Measurements from ENCODE around the gene PDCD5.
"Not testable (repeated sequence)": the region's sequence is repeated elsewhere in the genome, so short reads cannot be mapped to it uniquely, and the experiment has no call there.

The PDCD5 gene, protein sequence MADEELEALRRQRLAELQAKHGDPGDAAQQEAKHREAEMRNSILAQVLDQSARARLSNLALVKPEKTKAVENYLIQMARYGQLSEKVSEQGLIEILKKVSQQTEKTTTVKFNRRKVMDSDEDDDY

GRCh38 chr19:32580901-32581704 is at the start of gene PDCD5:
Gene PDCD5, plus strand, starts transcription at chr19:32581190. Its CDS starts 72 bp downstream, at chr19:32581262.
- peak; percentile 94 to 98 for DNase-seq

DNA sequence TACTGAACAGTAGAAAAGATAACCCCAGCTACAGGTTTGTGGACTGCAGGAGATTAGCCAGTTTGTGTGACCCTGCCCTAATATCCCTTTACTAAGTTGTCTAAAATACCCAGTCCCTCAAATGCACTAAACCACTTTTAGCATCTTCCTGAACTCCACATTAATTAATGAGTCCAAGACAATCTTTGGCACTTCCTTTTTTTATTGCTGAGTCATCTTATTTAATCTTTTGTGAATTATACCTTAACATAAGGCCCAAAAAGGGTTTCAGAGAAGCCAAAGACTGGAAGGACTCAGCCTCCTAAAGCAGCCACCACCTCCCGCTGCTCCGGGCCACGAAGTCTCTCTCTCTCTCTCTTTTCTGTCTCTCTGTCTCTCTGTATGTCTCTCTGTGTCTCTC is 48.8 kb upstream of the PDCD5 start:
- DNase-seq = no peak

GRCh38 chr19:32537580-32537979 is 43.4 kb upstream of the PDCD5 start:
- no peak for DNase-seq

DNA sequence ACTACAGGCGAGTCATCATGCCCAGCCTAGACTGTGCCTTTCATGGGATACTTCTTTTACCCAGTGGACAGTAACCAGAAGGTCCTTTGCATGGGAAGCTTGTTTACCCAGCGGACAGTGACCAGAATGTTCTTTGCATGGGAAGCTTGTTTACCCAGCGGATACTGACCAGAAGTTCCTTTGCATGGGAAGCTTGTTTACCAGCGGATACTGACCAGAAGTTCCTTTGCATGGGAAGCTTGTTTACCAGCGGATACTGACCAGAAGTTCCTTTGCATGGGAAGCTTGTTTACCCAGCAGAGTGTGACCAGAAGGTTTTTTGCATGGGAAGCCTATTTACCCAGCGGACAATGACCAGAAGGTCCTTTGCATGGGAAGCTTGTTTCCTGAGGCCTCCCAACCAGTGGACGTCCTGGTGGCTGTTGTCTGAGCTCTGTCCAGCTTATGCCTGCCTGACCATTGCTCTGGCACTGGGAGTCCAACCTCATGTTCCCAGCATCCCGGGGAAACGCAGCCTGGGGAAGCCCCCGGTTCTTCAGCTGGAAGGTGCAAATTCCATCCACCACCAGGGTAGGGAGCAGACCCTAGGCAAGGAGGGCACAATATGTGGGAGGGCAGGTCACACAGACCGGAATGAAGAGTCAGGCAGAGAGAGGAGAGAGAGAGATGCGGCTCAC is 41.6 kb upstream of the PDCD5 start:
- no peak for DNase-seq

- no peak for DNase-seq
These were observed 40.4 kb upstream of the PDCD5 start for GRCh38 chr19:32540621-32541020.

DNA sequence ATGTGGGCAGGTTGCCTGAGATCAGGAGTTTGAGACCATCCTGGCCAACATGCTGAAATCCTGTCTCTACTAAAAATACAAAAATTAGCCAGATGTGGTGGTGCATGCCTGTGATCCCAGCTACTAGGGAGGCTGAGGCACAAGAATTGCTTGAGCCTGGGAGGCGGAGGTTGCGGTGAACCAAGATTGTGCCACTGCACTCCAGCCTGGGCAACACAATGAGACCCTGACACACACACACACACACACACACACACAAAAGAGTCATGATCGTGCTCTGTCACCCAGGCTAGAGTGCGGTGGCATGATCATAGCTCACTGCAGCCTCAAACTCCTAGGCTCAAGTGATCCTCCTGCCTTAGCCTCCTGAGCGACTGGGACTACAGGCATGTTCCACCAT is 39.6 kb upstream of the PDCD5 start:
- not testable (repeated sequence) for DNase-seq

DNA sequence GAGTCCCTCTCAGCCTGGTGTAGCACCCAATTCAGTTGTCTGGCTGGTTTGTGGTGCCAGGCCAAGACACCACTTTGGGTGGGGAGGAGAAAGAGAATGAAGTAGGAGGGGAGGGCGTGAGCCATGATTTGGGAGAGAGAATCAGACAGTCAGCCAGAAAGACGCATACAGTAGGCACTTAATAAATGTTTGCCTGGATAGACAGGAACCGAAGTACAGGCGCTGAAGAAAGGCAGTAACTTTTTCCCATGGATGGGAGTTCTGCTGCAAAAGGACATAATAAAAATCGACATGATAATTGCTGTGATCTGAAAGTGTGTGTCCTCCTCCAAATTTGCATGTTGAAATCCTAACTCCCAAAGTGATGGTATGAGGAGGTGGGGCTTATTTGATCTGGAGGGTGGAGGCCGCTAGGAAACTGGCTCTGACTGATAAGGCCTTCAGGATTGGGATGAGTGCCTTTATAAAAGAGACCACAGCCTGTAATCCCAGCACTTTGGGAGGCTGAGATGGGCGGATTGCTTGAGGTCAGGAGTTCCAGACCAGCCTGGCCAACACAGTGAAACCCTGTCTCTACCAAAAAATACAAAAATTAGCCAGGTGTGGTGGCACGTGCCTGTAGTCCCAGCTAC is 38.4 kb upstream of the PDCD5 start:
- no peak for DNase-seq

- no peak for DNase-seq
These were observed 37.7 kb upstream of the PDCD5 start for GRCh38 chr19:32543115-32543900.

GRCh38 chr19:32544917-32545316 is 36.1 kb upstream of the PDCD5 start:
- DNase-seq = no peak

DNA sequence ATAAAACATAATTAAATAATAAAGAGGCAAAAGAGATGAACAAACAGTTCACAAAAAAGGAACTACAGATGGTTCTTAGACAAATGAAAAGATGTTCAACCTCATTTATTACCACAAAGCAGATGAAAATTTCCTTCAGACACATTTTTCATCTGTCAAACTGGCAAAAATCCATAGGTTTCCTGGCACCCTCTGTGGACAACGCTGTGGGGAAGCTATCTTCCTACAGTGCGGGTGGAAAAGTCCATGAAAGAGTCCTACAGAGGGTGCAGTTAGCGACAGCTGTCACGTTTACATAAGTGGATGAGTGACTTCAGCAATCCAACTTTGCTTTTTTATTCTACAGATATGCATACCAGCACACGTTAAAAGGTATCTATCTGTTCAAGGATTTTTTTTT is 30.3 kb upstream of the PDCD5 start:
- no peak for DNase-seq

DNA sequence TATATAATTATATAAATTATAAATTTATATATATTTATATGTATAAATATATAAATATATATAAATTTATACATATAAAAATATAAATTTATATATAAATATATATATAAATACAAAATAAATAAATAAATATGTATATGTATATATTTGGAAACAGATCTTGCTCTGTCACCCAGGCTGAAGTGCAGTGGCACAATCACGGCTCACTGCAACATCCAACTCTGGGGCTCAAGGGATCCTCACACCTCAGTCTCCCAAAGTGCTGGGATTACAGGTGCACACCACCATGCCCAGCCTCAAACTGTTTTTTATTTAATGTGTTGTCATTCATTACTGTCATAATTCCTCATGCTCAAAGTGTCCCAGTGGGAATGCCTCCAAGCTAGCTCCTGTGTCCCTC is 25.2 kb upstream of the PDCD5 start:
- no peak for DNase-seq

GRCh38 chr19:32558607-32559228 is 22.3 kb upstream of the PDCD5 start:
- no peak for DNase-seq

DNA sequence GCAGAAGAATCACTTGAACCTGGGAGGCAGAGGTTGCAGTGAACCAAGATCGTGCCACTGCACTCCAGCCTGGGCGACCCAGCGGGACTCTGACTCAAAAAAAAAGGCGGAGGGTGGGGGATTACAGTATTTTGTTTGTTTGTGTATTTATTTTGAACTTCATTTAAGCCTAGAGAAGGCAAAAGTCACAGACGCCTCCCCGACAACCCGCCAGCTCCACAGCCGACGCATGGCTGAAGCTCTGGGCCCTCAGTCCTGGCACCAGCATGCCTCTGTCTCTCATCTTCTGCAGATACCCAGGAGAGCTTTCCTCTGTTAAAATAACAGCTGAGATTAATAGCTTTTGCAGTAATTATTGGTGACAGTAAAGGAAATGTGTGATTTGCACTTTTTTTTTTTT is 17.2 kb upstream of the PDCD5 start:
- no peak for DNase-seq

DNA sequence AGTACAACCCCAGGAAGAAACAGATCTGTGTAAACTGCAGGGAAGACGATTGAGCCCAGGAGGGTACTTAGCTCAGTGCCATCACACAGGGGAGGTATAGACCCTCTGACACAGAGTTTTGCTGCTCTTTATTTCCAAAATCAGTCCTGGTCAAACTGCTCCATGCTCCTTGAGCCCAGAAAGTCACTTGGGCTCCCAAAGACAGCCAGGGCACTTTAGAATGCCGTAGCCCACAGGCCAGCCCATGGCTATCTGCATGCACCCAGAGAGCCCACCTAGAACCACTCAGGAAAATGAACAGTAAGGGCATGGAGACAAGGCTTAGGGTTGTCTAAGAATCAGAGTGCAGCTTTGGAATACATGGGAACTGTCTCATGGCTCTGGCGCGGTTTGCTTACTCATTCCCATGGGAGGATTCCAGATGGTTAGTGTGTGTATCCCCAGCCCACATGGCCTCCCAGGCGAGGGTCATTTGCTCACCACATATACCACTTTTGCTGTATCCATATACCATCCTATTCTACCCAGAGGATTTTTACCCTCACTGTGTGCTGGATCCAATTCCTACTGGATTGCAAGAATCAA is 14.7 kb upstream of the PDCD5 start:
- peak in 1 of 2 experiments; percentile 4 for DNase-seq

DNA sequence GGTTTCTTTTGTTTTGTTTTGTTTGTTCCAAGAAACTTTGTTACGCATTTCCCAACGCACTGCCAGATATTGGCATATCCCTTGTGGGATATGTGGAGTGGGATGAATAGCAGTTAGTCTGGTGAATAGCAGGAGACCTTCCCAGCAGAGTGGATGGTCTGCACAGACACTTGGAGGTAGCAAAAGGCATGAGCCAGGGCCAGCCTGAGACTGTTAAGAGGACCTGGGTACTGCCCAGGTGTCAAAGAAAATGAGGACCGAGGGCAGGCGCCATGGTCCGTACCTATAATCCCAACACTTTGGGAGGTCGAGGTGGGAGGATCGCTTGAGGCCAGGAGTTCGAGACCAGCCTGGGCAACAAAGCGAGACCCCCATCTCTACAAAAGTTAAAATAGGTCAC is 13.5 kb upstream of the PDCD5 start:
- DNase-seq = no peak

DNA sequence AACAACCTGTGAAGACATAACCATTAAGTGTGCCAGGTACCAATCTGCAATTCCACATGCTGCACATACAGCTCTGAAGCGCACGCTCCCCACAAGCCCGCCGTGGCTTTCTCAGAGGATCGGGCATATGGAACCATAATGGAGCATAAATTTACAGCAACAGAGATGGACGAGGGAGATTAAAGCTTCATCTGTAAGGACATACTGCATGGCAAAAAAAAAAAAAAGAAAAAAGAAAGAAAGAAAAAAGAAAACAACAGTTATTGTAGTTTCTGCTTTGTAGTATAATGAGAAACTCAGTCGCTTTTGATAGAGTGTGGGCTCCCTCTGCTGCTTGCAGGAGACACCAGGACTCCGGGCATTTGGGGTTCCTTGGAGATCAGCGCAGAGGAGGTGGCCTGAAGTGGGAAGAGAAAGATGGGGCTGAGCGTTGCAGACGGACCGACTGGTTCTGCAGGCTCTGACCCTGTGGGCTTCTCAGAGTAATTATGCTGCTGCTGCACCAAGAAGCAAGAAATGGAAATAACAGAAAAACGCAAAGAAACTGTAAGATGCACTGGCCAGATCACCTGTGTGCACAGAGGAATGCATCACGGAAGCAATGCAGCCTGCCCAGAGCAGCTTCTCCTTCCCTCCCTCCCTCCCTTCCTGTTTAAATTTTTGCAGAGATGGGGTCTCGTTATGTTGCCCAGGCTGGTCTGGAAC is 10.8 kb upstream of the PDCD5 start:
- DNase-seq = peak; percentile 34 to 49

DNA sequence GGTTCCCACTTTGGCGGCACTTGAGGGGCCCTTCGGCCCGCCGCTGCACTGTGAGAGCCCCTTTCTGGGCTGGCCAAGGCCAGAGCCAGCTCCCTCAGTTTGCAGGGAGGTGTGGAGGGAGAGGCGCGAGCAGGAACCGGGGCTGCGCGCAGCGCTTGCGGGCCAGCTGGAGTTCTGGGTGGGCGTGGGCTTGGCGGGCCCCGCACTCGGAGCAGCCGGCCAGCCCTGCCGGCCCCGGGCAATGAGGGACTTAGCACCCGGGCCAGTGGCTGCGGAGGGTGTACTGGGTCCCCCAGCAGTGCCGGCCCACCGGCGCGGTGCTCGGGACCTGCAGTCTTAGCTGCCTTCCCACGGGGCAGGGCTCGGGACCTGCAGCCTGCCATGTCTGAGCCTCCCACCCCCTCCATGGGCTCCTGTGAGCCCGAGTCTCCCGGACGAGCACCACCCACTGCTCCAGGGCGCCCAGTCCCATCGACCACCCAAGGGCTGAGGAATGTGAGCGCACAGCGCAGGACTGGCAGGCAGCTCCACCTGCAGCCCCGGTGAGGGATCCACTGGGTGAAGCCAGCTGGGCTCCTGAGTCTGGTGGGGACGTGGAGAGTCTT is 9.4 kb upstream of the PDCD5 start:
- not testable (repeated sequence) for DNase-seq

- not testable (repeated sequence) for DNase-seq
These were observed 8.1 kb upstream of the PDCD5 start for GRCh38 chr19:32572700-32573491.

GRCh38 chr19:32573492-32573794 is 7.5 kb upstream of the PDCD5 start:
- DNase-seq = no peak

DNA sequence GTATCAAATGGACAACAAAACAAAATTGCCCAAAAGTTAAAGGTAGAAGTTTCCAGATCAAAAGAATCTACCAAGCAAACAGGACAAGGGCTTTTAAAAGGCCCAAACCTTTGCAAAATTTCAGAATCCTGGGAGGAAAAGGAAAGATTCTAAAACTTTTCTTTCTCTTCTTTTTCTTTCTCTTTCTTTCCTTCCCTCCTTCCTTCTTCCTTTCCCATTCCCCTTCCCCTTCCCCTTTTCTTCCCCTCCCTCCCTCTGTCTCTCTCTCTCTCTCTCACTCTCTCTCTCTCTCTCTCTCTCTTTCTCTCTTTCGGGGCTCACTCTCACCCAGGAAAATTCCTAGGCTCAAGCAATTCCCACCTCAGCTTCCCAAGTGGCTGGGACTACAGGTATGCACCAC is 4.2 kb upstream of the PDCD5 start:
- no peak for DNase-seq

All from NCI-H187 (cell line).